ENCODE results near the gene GFAP.

Gene GFAP

GRCh38 chr17:44912763-44913544, 2.3 kb downstream of the GFAP start:
- no peak for DNase-seq

DNA sequence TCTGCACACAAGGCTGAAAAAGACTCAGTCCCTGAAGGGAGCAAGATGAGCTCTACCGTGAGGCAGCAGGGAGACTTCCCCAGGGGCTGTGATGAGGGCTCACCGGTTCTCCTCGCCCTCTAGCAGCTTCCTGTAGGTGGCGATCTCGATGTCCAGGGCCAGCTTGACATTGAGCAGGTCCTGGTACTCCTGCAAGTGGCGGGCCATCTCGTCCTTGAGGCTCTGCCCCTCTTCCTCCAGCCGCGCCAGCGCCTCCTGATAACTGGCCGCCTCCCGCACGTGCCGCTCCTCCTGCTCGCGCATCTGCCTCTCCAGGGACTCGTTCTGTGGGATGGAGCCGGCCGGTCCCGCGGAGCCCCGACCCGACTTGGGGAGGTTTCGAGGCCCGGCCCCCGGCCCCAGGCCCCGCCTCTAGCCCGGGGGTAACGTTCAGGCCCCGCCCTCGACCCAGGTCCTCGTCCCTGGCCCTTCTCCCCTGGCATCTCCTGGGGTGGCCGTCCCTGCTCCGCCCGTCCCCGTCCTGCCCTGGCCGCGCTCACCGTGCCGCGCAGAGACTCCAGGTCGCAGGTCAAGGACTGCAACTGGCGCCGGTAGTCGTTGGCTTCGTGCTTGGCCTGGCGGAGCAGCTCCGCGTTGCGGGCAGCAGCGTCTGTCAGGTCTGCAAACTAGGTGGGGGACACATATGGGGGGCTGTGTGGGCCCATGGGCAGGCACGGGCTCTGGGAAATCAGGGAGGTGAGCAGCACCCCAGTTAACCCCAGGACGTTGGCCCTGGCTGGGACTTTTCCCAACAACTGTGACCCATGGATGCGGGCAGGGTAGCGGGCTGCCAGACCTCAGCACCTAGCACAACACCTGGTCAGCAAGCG, 3.9 kb downstream of the GFAP start:
- no peak for DNase-seq

DNA sequence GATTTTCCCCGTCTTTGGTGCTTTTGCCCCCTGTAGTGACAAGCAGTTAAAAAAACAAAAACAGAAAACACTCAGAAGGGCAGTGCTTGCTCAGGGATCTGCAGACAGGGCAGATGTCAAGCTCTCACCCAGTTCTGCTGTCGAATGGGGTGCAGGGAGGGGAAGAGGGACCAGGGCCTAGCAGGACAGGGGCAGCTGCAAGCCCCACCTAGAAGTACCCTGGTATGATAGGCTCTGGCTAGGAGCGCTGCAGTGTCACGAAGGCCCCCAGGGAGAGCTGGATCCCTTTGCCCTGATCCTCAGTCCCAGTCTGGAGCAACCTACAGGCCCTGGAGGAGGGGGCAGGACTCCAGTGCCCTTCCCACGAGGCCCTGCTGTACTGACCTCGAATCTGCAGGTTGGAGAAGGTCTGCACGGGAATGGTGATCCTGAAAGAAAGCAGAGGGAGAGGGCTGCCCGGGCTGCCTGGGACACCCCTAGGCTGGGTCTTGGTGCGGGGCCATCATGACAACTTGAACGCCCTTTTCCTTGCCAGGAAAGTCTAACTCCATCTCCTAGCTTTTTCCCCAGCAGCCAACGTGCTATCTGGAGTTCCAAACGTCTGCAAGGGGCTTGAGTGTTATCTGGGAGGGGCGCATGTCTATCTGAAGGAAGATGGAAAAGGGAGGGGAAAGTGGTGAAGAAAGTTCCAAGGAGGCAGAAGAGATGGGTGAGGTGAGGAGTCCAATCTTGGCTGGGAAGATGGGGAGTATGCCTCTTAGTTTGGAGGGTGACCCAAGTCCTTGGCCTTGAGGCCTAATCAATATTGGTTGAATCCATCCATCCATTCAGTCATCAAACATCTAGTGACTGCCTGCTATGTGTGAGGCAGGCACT, 4.8 kb downstream of the GFAP start:
- no peak for DNase-seq

- no peak for DNase-seq
Observed at GRCh38 chr17:44909681-44910144, 5.6 kb downstream of the GFAP start.

DNA sequence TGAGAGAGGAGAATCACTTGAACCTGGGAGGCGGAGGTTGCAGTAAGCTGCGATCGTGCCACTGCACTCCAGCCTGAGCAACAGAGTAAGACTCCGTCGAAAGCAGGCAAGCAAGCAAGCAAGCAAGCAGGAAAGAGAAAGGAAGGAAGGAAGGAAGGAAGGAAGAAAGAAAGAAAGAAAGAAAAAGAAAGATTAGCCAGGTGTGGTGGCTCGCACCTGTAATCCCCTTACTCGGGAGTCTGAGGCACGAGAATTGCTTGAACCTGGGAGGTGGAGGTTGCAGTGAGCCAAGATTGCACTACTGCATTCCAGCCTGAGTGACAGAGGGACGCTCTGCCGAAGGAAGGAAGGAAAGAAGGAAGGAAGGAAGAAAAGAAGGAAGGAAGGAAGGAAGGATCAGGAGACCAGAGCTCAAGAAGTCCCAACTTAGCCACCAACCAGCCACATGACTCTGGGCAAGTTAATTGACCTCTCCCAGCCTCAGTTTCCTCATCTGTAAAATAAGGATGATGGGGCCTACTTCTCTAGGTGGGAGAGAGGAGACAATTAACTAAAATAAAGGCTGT, 6.5 kb downstream of the GFAP start:
- no peak for DNase-seq

GRCh38 chr17:44907729-44908470, 7.4 kb downstream of the GFAP start:
- DNase-seq: no peak

- DNase-seq: no peak
Observed at GRCh38 chr17:44906763-44907728, 8.3 kb downstream of the GFAP start.

GRCh38 chr17:44906010-44906646, 9.2 kb downstream of the GFAP start:
- DNase-seq: no peak

DNA sequence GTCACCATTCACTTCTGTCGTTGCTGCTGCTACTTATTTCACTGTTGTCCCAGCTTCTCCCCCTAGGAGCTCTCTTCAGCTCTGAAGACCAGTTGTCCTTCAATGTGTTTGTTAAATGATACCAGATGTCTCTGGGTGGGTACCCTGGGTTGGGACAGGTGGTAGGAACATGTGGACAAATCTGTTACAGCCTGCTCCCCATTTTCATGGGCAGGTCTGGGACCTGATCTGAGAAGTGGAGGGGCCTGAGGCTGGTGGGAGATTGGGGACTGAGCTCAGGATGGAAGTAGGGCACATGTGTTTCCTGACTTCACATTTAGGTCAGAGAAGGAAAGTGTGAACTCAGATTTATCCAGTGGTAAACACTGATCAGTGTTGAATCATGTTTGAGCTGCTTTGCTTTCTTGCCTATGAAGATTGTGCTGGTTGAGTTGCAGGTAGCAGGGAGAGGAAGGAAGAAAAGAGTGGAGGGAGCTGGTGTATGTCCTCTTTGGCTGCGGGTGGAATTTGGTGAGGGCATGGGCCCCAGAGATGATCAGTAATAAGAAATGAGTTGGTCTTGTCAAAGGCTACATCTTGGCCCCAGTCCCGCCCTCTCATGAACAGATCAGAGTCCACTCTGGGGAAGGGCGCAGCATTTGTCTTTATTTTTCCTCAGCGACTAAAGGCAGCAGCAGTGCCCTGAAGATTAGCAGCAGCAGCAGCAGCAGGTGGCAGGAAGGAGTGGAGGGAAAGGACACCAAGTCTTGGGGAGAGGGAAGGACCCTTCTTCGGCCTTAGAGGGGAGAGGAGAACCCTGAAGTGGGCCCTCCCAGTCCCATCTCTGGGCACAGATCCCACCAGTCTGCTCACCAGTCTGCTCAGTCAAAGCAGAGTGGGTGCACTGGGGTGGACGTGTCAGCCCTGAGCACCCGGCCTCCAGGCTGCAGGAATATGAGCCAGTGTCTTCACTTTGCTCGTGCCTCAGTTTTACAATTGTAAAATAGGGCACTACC, 10.0 kb downstream of the GFAP start:
- DNase-seq: no peak

- DNase-seq: no peak
Observed at GRCh38 chr17:44904001-44904984, 11.0 kb downstream of the GFAP start.

GRCh38 chr17:44903012-44903685, 12.2 kb downstream of the GFAP start:
- DNase-seq: no peak

GRCh38 chr17:44902135-44902760, 13.1 kb downstream of the GFAP start:
- no peak for DNase-seq

GRCh38 chr17:44901411-44901921, 13.8 kb downstream of the GFAP start:
- DNase-seq: no peak

DNA sequence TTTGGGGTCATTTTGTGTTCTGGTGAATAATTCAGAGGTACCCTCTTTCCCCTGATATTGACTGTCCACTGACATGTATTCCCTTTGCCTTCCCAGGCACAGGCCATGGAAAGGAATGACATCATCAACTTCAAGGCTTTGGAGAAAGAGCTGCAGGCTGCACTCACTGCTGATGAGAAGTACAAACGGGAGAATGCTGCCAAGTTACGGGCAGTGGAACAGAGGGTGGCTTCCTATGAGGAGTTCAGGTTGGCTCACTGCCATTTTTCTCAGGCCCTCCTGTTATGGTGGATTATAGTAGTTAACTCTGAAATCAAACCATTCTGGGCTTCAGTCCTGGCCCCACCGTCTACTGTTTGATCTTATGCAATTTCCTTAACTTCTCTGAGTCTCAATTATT, 14.4 kb downstream of the GFAP start:
- no peak for DNase-seq

DNA sequence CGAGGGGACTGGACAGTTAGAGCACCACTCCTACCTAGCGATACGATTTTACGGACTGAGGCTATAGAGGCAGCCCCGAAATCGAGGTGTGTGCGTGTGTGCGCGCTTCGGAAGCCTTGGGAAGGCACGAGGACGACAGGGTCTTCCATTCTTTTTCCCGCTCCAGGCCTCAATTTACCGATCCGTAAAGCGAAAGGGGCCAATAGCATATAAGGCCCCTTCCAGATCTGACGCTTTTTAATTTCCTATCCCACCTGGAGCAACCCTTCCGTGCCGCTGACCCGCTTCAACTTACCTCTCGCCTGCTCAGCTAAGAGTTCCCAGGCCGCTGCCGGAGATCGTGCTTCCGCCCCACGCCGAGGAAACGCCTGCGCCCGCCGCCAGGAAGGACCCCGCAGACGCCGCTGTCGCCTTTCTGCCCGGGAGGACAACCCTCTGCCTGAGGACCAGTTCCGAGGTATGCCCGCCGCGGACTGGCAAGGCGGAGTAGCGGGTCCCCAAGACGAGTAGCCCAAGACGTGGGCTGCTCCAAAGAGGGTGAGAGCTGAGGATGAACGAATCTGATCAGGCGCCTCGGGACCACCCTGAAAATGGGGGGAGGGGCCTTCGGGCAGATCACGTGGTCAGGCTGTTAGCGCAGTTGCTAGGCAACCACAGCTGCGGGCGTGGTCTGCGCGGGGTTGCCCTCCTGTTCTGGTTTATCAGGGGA, 16.1 kb downstream of the GFAP start, which contains the start of gene EFTUD2:
EFTUD2 (minus strand) TSS at position 372 of the 709 bp plus-strand sequence. CDS start 4,924 bp downstream, outside the sequence.
- peak; percentile 95 for DNase-seq

DNA sequence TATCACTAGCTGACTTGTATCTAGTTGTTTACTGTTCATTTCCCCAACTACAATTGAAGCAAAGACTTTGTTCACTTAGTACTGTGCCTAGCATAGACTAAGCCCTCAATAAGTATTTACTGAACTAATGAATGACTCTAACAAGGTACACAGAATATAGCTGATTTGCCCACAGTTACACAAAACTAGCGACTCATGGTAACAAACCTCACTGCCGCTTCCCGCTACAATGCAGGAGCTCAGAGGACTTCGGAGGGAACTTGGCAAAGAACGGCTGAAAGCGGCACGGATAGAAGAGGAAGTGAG, 16.6 kb downstream of the GFAP start:
- peak; percentile 77 for DNase-seq
